ENCODE data around the gene DIS3L. TPM values are rescaled to one million over a fixed set of nuclear protein-coding genes. Genes with fewer than 3 reads are reported as not detected.

DIS3L gene
- total and polyA plus RNA-seq, 2 of the 13 experiments (the other 11 are each of a cell fraction or from before 2014, with no cell fraction given) = 21.0 to 50.5 TPM

DNA sequence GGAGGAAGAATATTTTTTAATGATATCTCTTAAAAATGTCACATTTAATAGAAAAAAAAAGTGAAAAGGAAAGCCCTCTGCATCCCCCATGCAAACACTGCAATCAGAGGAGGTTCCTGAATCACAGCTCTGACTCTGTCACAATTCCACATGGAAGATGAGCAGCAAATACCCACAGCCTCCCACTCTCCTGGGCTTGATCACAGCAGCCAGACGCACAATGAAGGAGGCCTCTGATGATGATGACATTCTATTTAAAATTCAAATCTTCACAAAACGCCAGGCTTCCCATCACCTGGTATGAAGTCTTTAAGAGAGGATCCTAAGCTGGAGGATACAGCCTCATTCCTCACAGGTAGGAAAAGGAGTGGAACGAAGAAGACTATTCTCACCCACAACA, 9.1 kb upstream of the DIS3L start (continued):
- no peak for TF ChIP-seq SYNCRIP (IDR thresholded peaks at IDR 0.05; ENCODE audit: insufficient read depth, low read depth, low read length)
- no peak for TF ChIP-seq ZNF160 (CRISPR knock-in tag; IDR thresholded peaks at IDR 0.05)
- no peak for TF ChIP-seq JUN (CRISPR knock-in tag; IDR thresholded peaks at IDR 0.05)
- TF ChIP-seq ZBTB3 (CRISPR knock-in tag; IDR thresholded peaks at IDR 0.05; ENCODE audit: borderline replicate concordance, low read depth) = no peak
- TF ChIP-seq, protein P1, sequence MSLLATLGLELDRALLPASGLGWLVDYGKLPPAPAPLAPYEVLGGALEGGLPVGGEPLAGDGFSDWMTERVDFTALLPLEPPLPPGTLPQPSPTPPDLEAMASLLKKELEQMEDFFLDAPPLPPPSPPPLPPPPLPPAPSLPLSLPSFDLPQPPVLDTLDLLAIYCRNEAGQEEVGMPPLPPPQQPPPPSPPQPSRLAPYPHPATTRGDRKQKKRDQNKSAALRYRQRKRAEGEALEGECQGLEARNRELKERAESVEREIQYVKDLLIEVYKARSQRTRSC (CRISPR knock-in tag; IDR thresholded peaks at IDR 0.05; ENCODE audit: low read depth) = no peak
- no peak for TF ChIP-seq MIXL1 (CRISPR knock-in tag; IDR thresholded peaks at IDR 0.05)

DNA sequence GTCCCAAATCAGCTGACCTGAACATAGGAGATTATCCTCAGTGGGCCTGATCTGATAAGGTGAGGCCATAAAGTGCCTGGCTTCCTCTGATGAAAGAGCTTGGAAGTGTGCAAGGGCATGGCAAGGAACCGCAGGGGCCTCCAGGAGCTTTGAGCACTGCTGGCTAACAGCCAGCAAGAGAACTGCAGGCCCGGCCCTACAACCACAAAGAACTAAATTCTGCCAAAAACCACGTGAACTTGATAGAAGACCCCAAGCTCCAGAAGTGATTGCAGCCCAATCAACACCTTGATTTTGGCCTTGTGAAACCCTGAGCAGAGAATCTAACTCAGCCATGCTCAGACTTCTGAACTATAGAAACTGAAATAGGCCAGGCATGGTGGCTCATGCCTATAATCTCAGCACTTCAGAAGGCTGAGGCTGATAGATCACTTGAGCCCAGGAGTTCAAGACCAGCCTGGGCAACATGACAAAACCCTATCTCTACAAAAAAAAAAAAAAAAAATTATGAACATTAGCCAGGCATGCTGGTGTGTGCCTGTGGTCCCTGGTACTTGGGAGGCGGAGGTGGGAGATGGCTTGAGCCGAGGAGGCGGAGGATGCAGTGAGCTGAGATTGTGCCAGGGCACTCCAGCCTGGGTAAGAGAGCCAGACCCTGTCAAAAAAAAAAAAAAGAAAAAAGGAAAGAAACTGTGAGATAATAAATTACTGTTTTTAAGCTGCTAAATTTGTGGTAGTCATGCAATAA, 7.7 kb upstream of the DIS3L start:
- H3K9ac ChIP-seq (ENCODE audit: insufficient read depth, low read depth, low read length) = no peak overlapping the region
- H3K27me3 ChIP-seq (ENCODE audit: control insufficient read depth in 1 of 2, insufficient read depth in 2 of 2, low read length in 2 of 2) = no peaks in the 10 kb centered on the region; a peak in 1 of 5 replicates
- CTCF ChIA-PET (ENCODE audit: low intra/inter-chr PET ratio, low total read pairs) = interaction anchor here (1.2 kb wide), 1 partner anchor 690 kb away, joined by 3 read pairs; no protein-coding TSS in a partner anchor
- H4K20me1 ChIP-seq (ENCODE audit: insufficient read depth, low read length) = no peaks in the 10 kb centered on the region
- no TSS peak for BruUV-seq (replicated peaks)
- POLR2A ChIA-PET = no interaction called here
- no peaks in the 10 kb centered on the region for H3K9me3 ChIP-seq (ENCODE audit: low read length)
- H3K36me3 ChIP-seq (replicated peaks in 1 of 2; ENCODE audit: control insufficient read depth in 1 of 2, insufficient read depth in 2 of 2, low read length in 2 of 2) = no peaks in the 10 kb centered on the region
- no peak overlapping the region for H3K4me2 ChIP-seq (ENCODE audit: low read depth, low read length)
- no peak overlapping the region for H3K4me3 ChIP-seq (replicated peaks in 1 of 3; ENCODE audit: insufficient read depth in 1 of 3, low read depth in 2 of 3, low read length in 3 of 3)
- DNase-seq (ENCODE audit: low spot score) (no peak), ATAC-seq (no peak), FAIRE-seq (no peak)
- no peak overlapping the region for H2AFZ ChIP-seq (ENCODE audit: low read length)
- peaks cover 14% of the 10 kb centered on the region for H3K4me1 ChIP-seq (ENCODE audit: insufficient read depth, low read length)
- H3K27ac ChIP-seq (ENCODE audit: extremely low read length, insufficient read depth, low read length) = no peak overlapping the region
- 87% methylated on average over 5 of the region's 6 CpGs for WGBS (ENCODE audit: low lambda C conversion rate)
- no peaks in the 10 kb centered on the region for H3K79me2 ChIP-seq (ENCODE audit: insufficient read depth, low read length)
- intact Hi-C loops (cut with micrococcal nuclease; ENCODE audit: unreplicated experiment) (no loop called here), in situ Hi-C loops (cut with HindIII; ENCODE audit: extremely low pct_ligation_motif_present, low pct_unique_long_range_greater_than_20kb) (loop anchor here (5.0 kb wide), 1 partner anchor 33 kb away; the partner anchor contains the start of gene MEGF11)
- TF ChIP-seq, protein P2, sequence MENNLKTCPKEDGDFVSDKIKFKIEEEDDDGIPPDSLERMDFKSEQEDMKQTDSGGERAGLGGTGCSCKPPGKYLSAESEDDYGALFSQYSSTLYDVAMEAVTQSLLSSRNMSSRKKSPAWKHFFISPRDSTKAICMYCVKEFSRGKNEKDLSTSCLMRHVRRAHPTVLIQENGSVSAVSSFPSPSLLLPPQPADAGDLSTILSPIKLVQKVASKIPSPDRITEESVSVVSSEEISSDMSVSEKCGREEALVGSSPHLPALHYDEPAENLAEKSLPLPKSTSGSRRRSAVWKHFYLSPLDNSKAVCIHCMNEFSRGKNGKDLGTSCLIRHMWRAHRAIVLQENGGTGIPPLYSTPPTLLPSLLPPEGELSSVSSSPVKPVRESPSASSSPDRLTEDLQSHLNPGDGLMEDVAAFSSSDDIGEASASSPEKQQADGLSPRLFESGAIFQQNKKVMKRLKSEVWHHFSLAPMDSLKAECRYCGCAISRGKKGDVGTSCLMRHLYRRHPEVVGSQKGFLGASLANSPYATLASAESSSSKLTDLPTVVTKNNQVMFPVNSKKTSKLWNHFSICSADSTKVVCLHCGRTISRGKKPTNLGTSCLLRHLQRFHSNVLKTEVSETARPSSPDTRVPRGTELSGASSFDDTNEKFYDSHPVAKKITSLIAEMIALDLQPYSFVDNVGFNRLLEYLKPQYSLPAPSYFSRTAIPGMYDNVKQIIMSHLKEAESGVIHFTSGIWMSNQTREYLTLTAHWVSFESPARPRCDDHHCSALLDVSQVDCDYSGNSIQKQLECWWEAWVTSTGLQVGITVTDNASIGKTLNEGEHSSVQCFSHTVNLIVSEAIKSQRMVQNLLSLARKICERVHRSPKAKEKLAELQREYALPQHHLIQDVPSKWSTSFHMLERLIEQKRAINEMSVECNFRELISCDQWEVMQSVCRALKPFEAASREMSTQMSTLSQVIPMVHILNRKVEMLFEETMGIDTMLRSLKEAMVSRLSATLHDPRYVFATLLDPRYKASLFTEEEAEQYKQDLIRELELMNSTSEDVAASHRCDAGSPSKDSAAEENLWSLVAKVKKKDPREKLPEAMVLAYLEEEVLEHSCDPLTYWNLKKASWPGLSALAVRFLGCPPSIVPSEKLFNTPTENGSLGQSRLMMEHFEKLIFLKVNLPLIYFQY (CRISPR knock-in tag; IDR thresholded peaks at IDR 0.05; ENCODE audit: borderline replicate concordance) = no peak
- TF ChIP-seq MIER2 (CRISPR knock-in tag; IDR thresholded peaks at IDR 0.05) = no peak
- TF ChIP-seq ELF1 (CRISPR knock-in tag; IDR thresholded peaks at IDR 0.05) = no peak
- no peak for TF ChIP-seq RBM39 (IDR thresholded peaks at IDR 0.05; ENCODE audit: low read depth, low read length, poor library complexity, severe bottlenecking)
- TF ChIP-seq, protein P3, sequence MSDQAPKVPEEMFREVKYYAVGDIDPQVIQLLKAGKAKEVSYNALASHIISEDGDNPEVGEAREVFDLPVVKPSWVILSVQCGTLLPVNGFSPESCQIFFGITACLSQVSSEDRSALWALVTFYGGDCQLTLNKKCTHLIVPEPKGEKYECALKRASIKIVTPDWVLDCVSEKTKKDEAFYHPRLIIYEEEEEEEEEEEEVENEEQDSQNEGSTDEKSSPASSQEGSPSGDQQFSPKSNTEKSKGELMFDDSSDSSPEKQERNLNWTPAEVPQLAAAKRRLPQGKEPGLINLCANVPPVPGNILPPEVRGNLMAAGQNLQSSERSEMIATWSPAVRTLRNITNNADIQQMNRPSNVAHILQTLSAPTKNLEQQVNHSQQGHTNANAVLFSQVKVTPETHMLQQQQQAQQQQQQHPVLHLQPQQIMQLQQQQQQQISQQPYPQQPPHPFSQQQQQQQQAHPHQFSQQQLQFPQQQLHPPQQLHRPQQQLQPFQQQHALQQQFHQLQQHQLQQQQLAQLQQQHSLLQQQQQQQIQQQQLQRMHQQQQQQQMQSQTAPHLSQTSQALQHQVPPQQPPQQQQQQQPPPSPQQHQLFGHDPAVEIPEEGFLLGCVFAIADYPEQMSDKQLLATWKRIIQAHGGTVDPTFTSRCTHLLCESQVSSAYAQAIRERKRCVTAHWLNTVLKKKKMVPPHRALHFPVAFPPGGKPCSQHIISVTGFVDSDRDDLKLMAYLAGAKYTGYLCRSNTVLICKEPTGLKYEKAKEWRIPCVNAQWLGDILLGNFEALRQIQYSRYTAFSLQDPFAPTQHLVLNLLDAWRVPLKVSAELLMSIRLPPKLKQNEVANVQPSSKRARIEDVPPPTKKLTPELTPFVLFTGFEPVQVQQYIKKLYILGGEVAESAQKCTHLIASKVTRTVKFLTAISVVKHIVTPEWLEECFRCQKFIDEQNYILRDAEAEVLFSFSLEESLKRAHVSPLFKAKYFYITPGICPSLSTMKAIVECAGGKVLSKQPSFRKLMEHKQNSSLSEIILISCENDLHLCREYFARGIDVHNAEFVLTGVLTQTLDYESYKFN (CRISPR knock-in tag; conservative IDR thresholded peaks at IDR 0.05) = no peak
- TF ChIP-seq CC2D1A (CRISPR knock-in tag; IDR thresholded peaks at IDR 0.05) = no peak
- TF ChIP-seq KAT8 (CRISPR knock-in tag; IDR thresholded peaks at IDR 0.05) = no peak

Data from HepG2 (cell line).